ENCODE data around the gene RAB11FIP3.

- no peak for TF ChIP-seq ATF3 (IDR thresholded peaks at IDR 0.05)
- no peak for TF ChIP-seq SRF (IDR thresholded peaks at IDR 0.05; ENCODE audit: low read depth)
- no peak for TF ChIP-seq CTCF (IDR thresholded peaks at IDR 0.05 in 2 of 3, conservative IDR thresholded peaks at IDR 0.05 in 1 of 3; ENCODE audit: borderline replicate concordance in 1 of 3, insufficient read depth in 1 of 3, low read depth in 2 of 3, low read length in 2 of 3)
- no peak for TF ChIP-seq POLR2A (IDR thresholded peaks at IDR 0.05; ENCODE audit: borderline replicate concordance, extremely low read depth, insufficient read depth, insufficient read length)
- no peak for TF ChIP-seq POLR2AphosphoS5 (IDR thresholded peaks at IDR 0.05; ENCODE audit: low read depth, low read length)
- TF ChIP-seq SIN3A (IDR thresholded peaks at IDR 0.05; ENCODE audit: low read depth), result no peak
- no peak for TF ChIP-seq SP1 (IDR thresholded peaks at IDR 0.05; ENCODE audit: low read depth)
- no peak for TF ChIP-seq EZH2phosphoT487 (IDR thresholded peaks at IDR 0.05; ENCODE audit: borderline replicate concordance)
- no peak for TF ChIP-seq EZH2 (IDR thresholded peaks at IDR 0.05)
Observed at GRCh38 chr16:525123-525519, 99.7 kb downstream of the RAB11FIP3 start.
